GM21529 (cell line): Measurements from ENCODE around the gene PPIL6.

ENCODE experiments used
- ATAC-seq: cut with Tn5 transposase; IDR thresholded peaks from one replicate; pipeline ENCODE4 v1.9.1; 2021; ENCODE audit not compliant: unreplicated experiment

Gene PPIL6

GRCh38 chr6:109440331-109441068 is at the start of gene PPIL6, which contains the start of gene SMPD2:
TSS of gene PPIL6 (minus strand) at chr6:109440628. CDS start at chr6:109440590, 38 bp downstream.
TSS of gene SMPD2 (plus strand) at chr6:109440724. CDS start at chr6:109441122, 398 bp downstream.
- ATAC-seq = peak; percentile 93

DNA sequence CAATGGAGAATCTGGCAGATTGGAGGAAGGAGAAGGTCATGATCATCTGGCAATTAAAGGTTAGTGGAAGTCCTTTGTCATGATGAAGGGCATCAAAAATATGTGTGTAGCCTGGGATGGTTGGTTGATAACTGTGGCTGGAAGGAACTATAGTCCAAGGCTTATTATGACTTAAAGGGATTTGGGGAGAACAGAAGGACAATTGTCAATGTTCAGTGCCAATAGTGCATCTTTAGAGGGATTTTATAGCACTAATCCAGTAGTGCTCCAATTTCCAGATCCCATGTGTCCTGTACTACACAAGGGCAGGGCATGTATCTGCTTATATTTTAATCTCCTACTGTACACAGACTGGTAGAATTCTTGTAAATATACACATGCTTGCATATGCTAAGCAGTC is 47.6 kb upstream of the PPIL6 start:
- no peak for ATAC-seq

- no peak for ATAC-seq
Measured at GRCh38 chr6:109486068-109486467, 45.6 kb upstream of the PPIL6 start.

GRCh38 chr6:109485266-109485935 is 45.0 kb upstream of the PPIL6 start:
- ATAC-seq = no peak

DNA sequence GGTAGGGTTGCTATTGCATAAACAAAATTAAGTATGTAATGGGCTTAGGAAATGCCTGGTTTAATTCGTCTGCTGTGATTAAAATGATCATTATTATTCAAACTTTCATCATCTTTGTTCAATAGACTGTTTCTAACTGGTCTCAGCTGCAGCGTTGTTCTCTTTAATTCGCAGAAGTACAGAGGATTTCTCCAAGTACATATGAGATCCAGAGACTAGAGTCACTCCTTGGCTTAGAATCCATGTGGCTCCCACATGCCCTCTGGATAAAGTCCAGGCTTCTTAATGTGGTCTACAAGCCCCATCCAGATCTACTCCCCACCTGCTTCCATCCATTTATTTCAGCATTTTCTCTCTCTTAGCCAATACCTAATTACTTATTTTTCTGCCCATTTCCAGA is 43.7 kb upstream of the PPIL6 start:
- no peak for ATAC-seq

- peak; percentile 1 for ATAC-seq
Measured at GRCh38 chr6:109483735-109484057, 43.3 kb upstream of the PPIL6 start.

GRCh38 chr6:109482905-109483734 is 42.7 kb upstream of the PPIL6 start, which contains the start of gene ZBTB24:
TSS of gene ZBTB24 (minus strand) at chr6:109483219. CDS start at chr6:109482026, 1,193 bp downstream.
- ATAC-seq = peak; percentile 87

DNA sequence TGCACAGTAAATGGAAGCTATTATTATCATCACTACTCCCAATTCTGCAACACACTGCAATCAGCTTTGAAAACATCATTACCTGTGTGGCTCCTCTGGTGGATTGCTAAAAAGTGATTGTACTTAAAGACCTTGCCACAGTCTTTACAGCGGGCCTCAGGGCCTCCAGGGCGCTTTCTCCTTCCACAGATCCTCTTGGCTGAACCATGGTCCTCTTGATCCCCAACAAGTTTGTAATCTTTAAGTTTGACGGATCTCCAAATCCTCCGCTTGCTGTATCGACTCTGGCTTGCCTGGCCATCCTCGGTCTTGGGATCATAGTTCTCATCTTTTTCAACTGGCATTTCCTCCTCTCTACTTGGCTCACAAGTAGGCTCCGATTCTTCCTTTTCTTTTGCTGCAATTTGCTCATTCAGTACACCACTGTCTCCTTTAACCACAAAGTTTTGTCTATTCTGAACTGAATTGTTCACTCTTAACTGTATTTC is 40.6 kb upstream of the PPIL6 start:
- no peak for ATAC-seq

DNA sequence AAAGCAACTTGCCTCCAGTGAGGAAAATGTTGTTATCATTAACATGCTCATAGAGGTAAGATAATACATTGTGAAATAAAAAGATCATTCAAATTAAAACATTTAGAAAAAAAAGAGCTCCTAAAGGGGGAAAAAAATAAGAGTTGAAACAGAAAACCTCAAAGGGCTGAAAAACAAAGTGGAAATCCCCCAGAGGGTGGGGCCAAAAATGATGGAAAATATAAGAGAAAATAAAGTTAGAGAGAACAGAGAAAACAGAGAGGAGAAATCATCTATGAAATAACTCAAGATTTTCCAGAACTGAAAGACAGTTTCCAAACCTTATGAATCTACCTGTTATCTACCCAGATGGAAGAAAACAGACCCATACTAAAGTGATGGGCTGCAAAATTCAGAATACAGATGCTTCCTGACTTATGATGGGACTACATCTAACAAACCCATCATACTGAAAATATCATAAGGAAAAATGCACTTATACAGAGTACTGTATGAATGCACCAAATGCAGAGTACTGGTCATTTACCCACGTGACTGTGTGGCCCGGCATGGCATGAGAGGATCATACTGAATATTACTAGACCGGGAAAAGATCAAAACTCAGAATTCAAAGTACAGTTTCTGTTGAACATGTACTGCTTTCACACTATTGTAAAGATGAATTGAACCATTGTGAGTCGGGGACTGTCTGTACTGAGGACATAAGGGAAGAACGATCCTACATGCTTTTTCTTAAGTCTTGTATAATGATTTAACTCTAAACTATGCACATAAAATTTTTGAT is 38.6 kb upstream of the PPIL6 start:
- ATAC-seq = no peak

DNA sequence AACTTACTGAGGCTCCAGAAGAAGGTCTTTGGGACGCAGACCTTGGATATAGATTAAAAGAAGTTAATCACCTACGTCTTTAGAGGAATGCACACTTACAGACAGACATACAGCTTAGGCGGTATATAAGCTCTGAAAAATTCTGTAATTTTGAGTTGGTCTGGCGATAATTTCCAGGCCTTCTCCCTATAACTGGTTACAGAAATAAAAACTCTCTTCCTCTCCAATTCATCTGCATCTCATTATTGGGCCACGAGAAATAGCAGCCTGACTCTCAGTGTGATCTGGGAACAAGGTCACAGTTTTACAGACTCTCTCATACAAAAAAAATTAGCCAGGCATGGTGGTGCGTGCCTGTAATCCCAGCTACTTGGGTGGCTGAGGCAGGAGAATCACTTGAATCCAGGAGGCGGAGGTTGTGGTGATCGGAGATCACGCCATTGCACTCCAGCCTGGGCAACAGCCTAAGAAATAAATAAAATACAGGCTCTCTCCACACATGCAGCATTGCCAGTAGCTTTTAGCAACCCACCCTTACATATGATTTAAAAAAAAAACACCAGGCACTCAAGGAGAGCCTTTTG is 37.9 kb upstream of the PPIL6 start:
- ATAC-seq = no peak

DNA sequence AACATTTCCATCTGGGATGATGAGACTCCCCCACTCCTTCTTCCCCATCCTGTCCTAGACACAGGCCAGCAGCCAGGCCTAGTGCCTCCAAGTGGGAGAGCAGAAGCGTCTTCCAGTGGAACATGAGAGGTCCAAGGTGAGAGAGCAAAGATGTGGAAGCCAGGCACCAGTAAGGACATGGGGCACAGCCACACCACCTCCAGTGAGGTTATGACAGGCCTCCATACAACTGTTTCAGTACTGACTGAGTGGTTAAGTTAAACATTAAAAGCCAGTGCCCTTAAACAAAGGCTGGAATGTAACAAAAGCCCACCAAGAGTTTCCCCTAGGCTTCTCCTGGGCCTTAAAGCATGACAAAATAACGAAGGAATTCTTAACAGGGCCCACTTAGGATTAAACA is 37.3 kb upstream of the PPIL6 start:
- ATAC-seq = no peak

- ATAC-seq = no peak
Measured at GRCh38 chr6:109477184-109477583, 36.8 kb upstream of the PPIL6 start.

GRCh38 chr6:109475625-109476024 is 35.2 kb upstream of the PPIL6 start:
- ATAC-seq = no peak

GRCh38 chr6:109474995-109475394 is 34.6 kb upstream of the PPIL6 start:
- no peak for ATAC-seq

DNA sequence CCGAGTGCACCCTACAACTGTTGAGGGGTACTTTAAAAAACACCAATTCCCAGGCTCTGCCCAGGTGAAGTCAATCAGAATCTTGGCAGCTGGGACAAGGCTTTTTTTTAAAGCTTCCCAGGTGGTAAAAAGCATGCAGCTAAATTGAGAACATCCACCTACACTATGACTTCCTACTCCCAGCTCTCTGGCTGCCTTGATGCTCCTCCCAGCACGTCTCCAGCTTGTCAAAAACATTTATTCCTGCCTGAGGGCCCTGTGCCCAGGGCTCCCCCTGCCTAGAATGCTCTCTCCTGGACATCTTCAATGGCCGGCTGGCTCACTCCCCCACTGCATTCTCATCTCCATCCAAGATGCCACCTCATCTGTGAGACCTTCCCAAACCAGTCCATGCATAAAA is 32.7 kb upstream of the PPIL6 start:
- ATAC-seq = no peak

- ATAC-seq = peak; percentile 68
Measured at GRCh38 chr6:109472132-109472995, 31.9 kb upstream of the PPIL6 start.

- no peak for ATAC-seq
Measured at GRCh38 chr6:109471105-109471810, 30.8 kb upstream of the PPIL6 start.

DNA sequence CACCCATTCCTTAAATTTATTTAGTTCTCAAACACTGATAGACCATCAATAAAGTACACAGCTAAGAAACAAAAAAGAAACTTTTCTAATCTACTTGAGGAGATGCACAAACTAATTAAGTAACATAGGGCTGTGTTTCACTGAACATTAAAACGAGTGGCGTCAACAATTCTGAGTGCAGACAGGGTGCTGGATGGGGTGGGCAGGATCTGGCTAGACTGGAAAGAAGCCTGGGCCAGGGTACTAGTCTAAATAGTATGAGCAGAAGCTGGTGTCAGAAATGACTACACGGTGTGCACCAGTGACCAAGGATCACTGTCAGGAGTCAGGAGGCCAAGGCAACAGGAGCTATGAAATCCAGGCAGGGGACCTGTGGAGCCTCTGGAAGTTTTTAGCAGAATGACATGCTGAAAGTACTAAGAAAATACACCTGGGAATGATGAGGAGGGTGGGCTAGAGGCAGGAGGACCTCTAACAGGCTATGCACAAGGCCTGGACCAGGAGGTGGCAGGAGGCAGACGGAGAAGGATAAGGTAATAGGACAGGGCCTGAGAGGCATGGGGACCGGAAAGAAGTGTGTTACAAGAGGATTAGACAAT is 29.3 kb upstream of the PPIL6 start:
- ATAC-seq = no peak
